OCI-LY1 (cell line): ENCODE measurements around the gene CCDC40.

ENCODE experiments used
- CTCF ChIP-seq: fragments of 200-600 bp; sonication (generic), shearing (Covaris generic); IDR thresholded peaks from 2 replicates; pipeline ENCODE4 v1.5.1; 2017; ENCODE audit warnings: mild to moderate bottlenecking, antibody characterized with exemption, low read length, moderate library complexity, mixed read lengths
- EZH2 ChIP-seq: fragments of 200-600 bp; sonication (generic), shearing (Covaris generic); IDR thresholded peaks from 2 replicates; pipeline ENCODE4 v1.8.0; 2017; ENCODE audit warnings: borderline replicate concordance, mixed run types, mild to moderate bottlenecking, antibody characterized with exemption, low read length, moderate library complexity, mixed read lengths

GRCh38 chr17:80095038-80095843, 58.8 kb downstream of the CCDC40 start:
- TF ChIP-seq CTCF (no peak), EZH2 (no peak)
